OCI-LY3 (cell line): Measurements from ENCODE around the gene RBM44.

Experiments
- CTCF ChIP-seq: fragments of 200-600, 300-600 bp; sonication (generic); IDR thresholded peaks from 2 replicates; pipeline ENCODE4 v1.5.1; 2014; ENCODE audit warnings: antibody characterized with exemption, low read length, low read depth
- EZH2phosphoT487 ChIP-seq: fragments of 200-600 bp; shearing (Covaris generic); IDR thresholded peaks from 2 replicates; pipeline ENCODE4 v1.6.1; 2018; ENCODE audit warnings: antibody characterized with exemption, mixed run types, low read depth

GRCh38 chr2:237820421-237820820 is 21.8 kb downstream of the RBM44 start:
- TF ChIP-seq CTCF (no peak), EZH2phosphoT487 (no peak)
